ENCODE results near the gene MLN.

MLN gene

GRCh38 chr6:33850869-33851541 lies 47.2 kb upstream of the MLN start:
- Histone ChIP-seq H3K4me1 (ENCODE audit: insufficient read depth, low read length, poor library complexity, severe bottlenecking) (peaks cover 41% of the 10 kb centered on the region), H3F3A (ENCODE audit: low read depth) (peaks cover 3% of the 10 kb centered on the region; the same call in 1 of the 2 replicates), H3K4me3 (ENCODE audit: low read length, poor library complexity, severe bottlenecking) (no peak overlapping the region), H3K27me3 (ENCODE audit: insufficient read depth, low read length, poor library complexity, severe bottlenecking) (no peaks in the 10 kb centered on the region), H3K4me2 (ENCODE audit: low read depth, low read length, poor library complexity, severe bottlenecking) (no peak overlapping the region), H3K9me3 (ENCODE audit: insufficient read depth, low read depth, low read length) (no peaks in the 10 kb centered on the region), H3K9ac (ENCODE audit: low read depth, low read length, poor library complexity, severe bottlenecking) (no peak overlapping the region), H3K36me3 (ENCODE audit: insufficient read depth, low read length) (no peaks in the 10 kb centered on the region), H2AFZ (ENCODE audit: low read length) (no peak overlapping the region), H4K20me1 (ENCODE audit: insufficient read depth, low read length, poor library complexity, severe bottlenecking) (no peaks in the 10 kb centered on the region), H3K79me2 (ENCODE audit: insufficient read depth, low read length) (no peaks in the 10 kb centered on the region), H3K9me2 (replicated peaks; ENCODE audit: low read depth, low read length) (no peaks in the 10 kb centered on the region)
- TF ChIP-seq CTCF (conservative IDR thresholded peaks at IDR 0.05; ENCODE audit: low read length) (no peak), EZH2phosphoT487 (IDR thresholded peaks at IDR 0.05; ENCODE audit: borderline replicate concordance) (no peak)

GRCh38 chr6:33850296-33850695 lies 46.5 kb upstream of the MLN start:
- Histone ChIP-seq H3K79me2 (ENCODE audit: insufficient read depth, low read length) (no peaks in the 10 kb centered on the region), H3K4me2 (ENCODE audit: low read depth, low read length, poor library complexity, severe bottlenecking) (no peak overlapping the region), H3K9me3 (ENCODE audit: insufficient read depth, low read depth, low read length) (no peaks in the 10 kb centered on the region), H3K27me3 (ENCODE audit: insufficient read depth, low read length, poor library complexity, severe bottlenecking) (no peaks in the 10 kb centered on the region), H3F3A (ENCODE audit: low read depth) (peaks cover 3% of the 10 kb centered on the region; the same call in 1 of the 2 replicates), H3K9ac (ENCODE audit: low read depth, low read length, poor library complexity, severe bottlenecking) (no peak overlapping the region), H3K4me3 (ENCODE audit: low read length, poor library complexity, severe bottlenecking) (no peak overlapping the region), H3K4me1 (ENCODE audit: insufficient read depth, low read length, poor library complexity, severe bottlenecking) (peaks cover 40% of the 10 kb centered on the region), H3K9me2 (replicated peaks; ENCODE audit: low read depth, low read length) (no peaks in the 10 kb centered on the region), H4K20me1 (ENCODE audit: insufficient read depth, low read length, poor library complexity, severe bottlenecking) (no peaks in the 10 kb centered on the region), H2AFZ (ENCODE audit: low read length) (no peak overlapping the region), H3K36me3 (ENCODE audit: insufficient read depth, low read length) (no peaks in the 10 kb centered on the region)
- TF ChIP-seq EZH2phosphoT487 (IDR thresholded peaks at IDR 0.05; ENCODE audit: borderline replicate concordance) (no peak), CTCF (conservative IDR thresholded peaks at IDR 0.05; ENCODE audit: low read length) (no peak)

- Histone ChIP-seq H3K4me1 (ENCODE audit: insufficient read depth, low read length, poor library complexity, severe bottlenecking) (peaks cover 40% of the 10 kb centered on the region), H4K20me1 (ENCODE audit: insufficient read depth, low read length, poor library complexity, severe bottlenecking) (no peaks in the 10 kb centered on the region), H3K4me3 (ENCODE audit: low read length, poor library complexity, severe bottlenecking) (no peak overlapping the region), H3K4me2 (ENCODE audit: low read depth, low read length, poor library complexity, severe bottlenecking) (no peak overlapping the region), H3F3A (ENCODE audit: low read depth) (peaks cover 3% of the 10 kb centered on the region; the same call in 1 of the 2 replicates), H2AFZ (ENCODE audit: low read length) (no peak overlapping the region), H3K9me2 (replicated peaks; ENCODE audit: low read depth, low read length) (no peaks in the 10 kb centered on the region), H3K9me3 (ENCODE audit: insufficient read depth, low read depth, low read length) (no peaks in the 10 kb centered on the region), H3K27me3 (ENCODE audit: insufficient read depth, low read length, poor library complexity, severe bottlenecking) (no peaks in the 10 kb centered on the region), H3K9ac (ENCODE audit: low read depth, low read length, poor library complexity, severe bottlenecking) (no peak overlapping the region), H3K36me3 (ENCODE audit: insufficient read depth, low read length) (no peaks in the 10 kb centered on the region), H3K79me2 (ENCODE audit: insufficient read depth, low read length) (no peaks in the 10 kb centered on the region)
- TF ChIP-seq EZH2phosphoT487 (IDR thresholded peaks at IDR 0.05; ENCODE audit: borderline replicate concordance), result no peak
- TF ChIP-seq CTCF (conservative IDR thresholded peaks at IDR 0.05; ENCODE audit: low read length), result no peak
Observed at GRCh38 chr6:33849500-33850075, 45.8 kb upstream of the MLN start.
